GM12878 (cell line): ENCODE results near the gene TBC1D2B. TPM values are rescaled to one million over a fixed set of nuclear protein-coding genes. Genes with fewer than 3 reads are reported as not detected.

ENCODE experiments used
- BHLHE40 ChIP-seq, 2 experiments: fragments of 450-650 bp in 1 of 2; IDR thresholded peaks; 2 replicates each; pipeline ENCODE4 v1.6.1; 2011 to 2017; ENCODE audit warnings: low read depth in 2 of 2, borderline replicate concordance in 1 of 2, improper control_type of control experiment in 1 of 2, low read length in 1 of 2, mild to moderate bottlenecking in 1 of 2
- CBX3 ChIP-seq: fragments of 200-600 bp; sonication (generic); IDR thresholded peaks from 2 replicates; pipeline ENCODE4 v1.6.1; 2016; ENCODE audit warnings: low read depth, borderline replicate concordance
- CBX5 ChIP-seq: sonication (generic); IDR thresholded peaks from 2 replicates; pipeline ENCODE4 v1.6.1; 2016; ENCODE audit warnings: low read depth, moderate library complexity, mild to moderate bottlenecking, inconsistent platforms
- IRF4 ChIP-seq: IDR thresholded peaks from 2 replicates; pipeline ENCODE4 v1.6.1; 2011; ENCODE audit warnings: low read depth, low read length
- IRF5 ChIP-seq: fragments of 450-650 bp; IDR thresholded peaks from 2 replicates; pipeline ENCODE4 v1.6.1; 2017; ENCODE audit warnings: borderline replicate concordance
- LARP7 ChIP-seq: fragments of 450-650 bp; IDR thresholded peaks from 2 replicates; pipeline ENCODE4 v1.6.1; 2017; ENCODE audit warnings: mild to moderate bottlenecking
- MAX ChIP-seq: IDR thresholded peaks from 2 replicates; pipeline ENCODE4 v1.6.1; 2012; ENCODE audit warnings: low read depth, low read length, improper control_type of control experiment
- MXI1 ChIP-seq: fragments of 150-350 bp; IDR thresholded peaks from 2 replicates; pipeline ENCODE4 v1.6.1; 2011; ENCODE audit warnings: low read depth, mild to moderate bottlenecking, inconsistent platforms, low read length, improper control_type of control experiment
- MYB ChIP-seq: fragments of 150-350 bp; IDR thresholded peaks from 2 replicates; pipeline ENCODE4 v1.6.1; 2014; ENCODE audit warnings: mild to moderate bottlenecking, low read depth, low read length, borderline replicate concordance
- NFIC ChIP-seq: IDR thresholded peaks from 2 replicates; pipeline ENCODE4 v1.6.1; 2012; ENCODE audit warnings: low read depth, mild to moderate bottlenecking, inconsistent platforms, low read length, moderate library complexity
- NKRF ChIP-seq: fragments of 450-650 bp; conservative IDR thresholded peaks from 2 replicates; pipeline ENCODE4 v1.6.1; 2017; ENCODE audit warnings: mild to moderate bottlenecking, moderate library complexity
- NR2C1 ChIP-seq: fragments of 450-650 bp; IDR thresholded peaks from 2 replicates; pipeline ENCODE4 v1.6.1; 2017; ENCODE audit warnings: antibody characterized with exemption, mild to moderate bottlenecking, moderate library complexity
- NR2C2 ChIP-seq: IDR thresholded peaks from 2 replicates; pipeline ENCODE4 v1.6.1; 2011; ENCODE audit warnings: borderline replicate concordance, low read depth; ENCODE audit not compliant: control insufficient read depth, insufficient read length
- PAX5 ChIP-seq: IDR thresholded peaks from 2 replicates; pipeline ENCODE4 v1.6.1; 2011; ENCODE audit warnings: low read depth, low read length, borderline replicate concordance
- POLR2A ChIP-seq: IDR thresholded peaks from 2 replicates; pipeline ENCODE4 v1.6.1; 2011; ENCODE audit warnings: low read depth, mild to moderate bottlenecking, low read length
- RUNX3 ChIP-seq: IDR thresholded peaks from 2 replicates; pipeline ENCODE4 v1.6.1; 2012; ENCODE audit warnings: low read length, inconsistent platforms
- SMARCA5 ChIP-seq: fragments of 450-650 bp; IDR thresholded peaks from 2 replicates; pipeline ENCODE4 v1.6.1; 2017; ENCODE audit warnings: mild to moderate bottlenecking
- SREBF1 ChIP-seq: IDR thresholded peaks from 2 replicates; pipeline ENCODE4 v1.6.1; 2012; ENCODE audit warnings: mild to moderate bottlenecking, low read length
- STAT1 ChIP-seq: fragments of 450-650 bp; conservative IDR thresholded peaks from 2 replicates; pipeline ENCODE4 v1.6.1; 2014; ENCODE audit warnings: antibody characterized with exemption, mild to moderate bottlenecking
- TCF12 ChIP-seq: IDR thresholded peaks from 2 replicates; pipeline ENCODE4 v1.6.1; 2011; ENCODE audit warnings: low read depth, mild to moderate bottlenecking, low read length
- ZNF622 ChIP-seq: fragments of 450-650 bp; IDR thresholded peaks from 2 replicates; pipeline ENCODE4 v1.6.1; 2017; ENCODE audit warnings: mild to moderate bottlenecking, inconsistent platforms
- polyA plus RNA-seq, 11 experiments: library from polyadenylated mRNA; depleted of rRNA in 4 of 11; unstranded in 6 of 11; stranded (reverse) in 5 of 11; fragments of >200 nt; fragmentation: Nextera tagmentation in 4 of 11; fragmentation: Illumina TruSeq in 1 of 11; extraction: Ambion mirVana in 4 of 11; extraction: Trizol in 1 of 11; gene quantifications; 1 replicate in 1 of 11; 2 replicates in 10 of 11; pipeline versions ENCODE4 v1.2.1 to v1.2.3, GENCODE V29; 2011 to 2016; ENCODE audit warnings: inconsistent platforms in 2 of 11, missing spikeins in 2 of 11, low read depth in 1 of 11
- total RNA-seq, 4 experiments: library from RNA; depleted of rRNA in 3 of 4; stranded (reverse); fragments of >200 nt in 3 of 4; fragmentation: Illumina TruSeq in 1 of 4; extraction: Trizol in 1 of 4; gene quantifications; 2 replicates each; pipeline versions ENCODE4 v1.2.1 to v1.2.3, GENCODE V29; 2013 to 2021
- TF ChIP-seq, protein P1 (sequence below): fragments of 450-650 bp; formaldehyde crosslinking; IDR thresholded peaks from 2 replicates; pipeline ENCODE4 v1.5.0; 2022; ENCODE audit warnings: mild to moderate bottlenecking, missing genetic modification characterization

Gene TBC1D2B
- total and polyA plus RNA-seq, 10 of the 15 experiments (the other 5 are each of a cell fraction or from before 2014, with no cell fraction given): 1.3 to 53.4 (median 19.4) TPM

DNA sequence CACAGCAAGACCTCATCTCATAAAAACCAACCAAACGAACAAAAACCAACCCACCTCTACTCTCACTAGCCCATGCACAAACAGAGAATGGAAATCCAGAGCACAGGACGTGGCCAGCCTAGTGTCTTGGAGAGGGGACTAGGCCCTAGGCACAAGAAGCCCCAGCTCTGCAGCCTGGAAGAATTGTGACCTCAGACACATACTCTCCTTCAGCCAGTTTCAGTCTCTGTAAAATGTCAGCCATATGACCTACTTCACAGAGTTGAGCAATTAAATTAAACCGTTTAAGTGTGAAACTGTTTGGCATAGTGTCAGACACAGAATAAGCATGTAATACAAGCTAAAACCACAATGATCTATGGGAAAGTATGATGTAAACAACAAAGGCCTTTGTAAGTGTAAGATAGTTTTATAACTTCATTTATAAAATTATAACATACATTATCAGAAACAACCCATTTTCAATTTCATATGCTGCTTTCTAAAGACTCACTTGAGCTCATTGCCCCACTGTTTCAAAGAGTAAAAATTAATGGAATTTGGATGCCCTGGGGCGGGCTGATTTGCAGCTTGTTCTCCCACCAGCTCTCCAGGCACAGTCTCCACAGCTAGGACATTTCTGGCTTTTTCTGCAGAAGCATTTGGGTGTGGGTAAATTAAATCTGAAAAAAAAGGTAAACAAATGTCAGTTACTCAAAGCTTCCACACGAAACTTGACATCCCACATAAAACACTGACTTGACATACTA lies 32.9 kb downstream of the TBC1D2B start (continued):
- TF ChIP-seq NKRF (no peak), MYB (peak; percentile 76), RUNX3 (peak; percentile 60), BHLHE40 (IDR thresholded peaks at IDR 0.05; ENCODE audit: borderline replicate concordance in 1 of 2, low read depth in 2 of 2, low read length in 1 of 2) (peak in 1 of 2 experiments; percentile 40; a peak in 1 of 4 replicates), MXI1 (no peak), MAX (no peak), SMARCA5 (no peak), NR2C2 (no peak), SREBF1 (no peak), PAX5 (no peak), NR2C1 (no peak), TCF12 (no peak), IRF5 (no peak), LARP7 (no peak), POLR2A (no peak), CBX5 (no peak), STAT1 (no peak), ZNF622 (no peak), NFIC (no peak), CBX3 (no peak), IRF4 (no peak)
- TF ChIP-seq, protein P1, sequence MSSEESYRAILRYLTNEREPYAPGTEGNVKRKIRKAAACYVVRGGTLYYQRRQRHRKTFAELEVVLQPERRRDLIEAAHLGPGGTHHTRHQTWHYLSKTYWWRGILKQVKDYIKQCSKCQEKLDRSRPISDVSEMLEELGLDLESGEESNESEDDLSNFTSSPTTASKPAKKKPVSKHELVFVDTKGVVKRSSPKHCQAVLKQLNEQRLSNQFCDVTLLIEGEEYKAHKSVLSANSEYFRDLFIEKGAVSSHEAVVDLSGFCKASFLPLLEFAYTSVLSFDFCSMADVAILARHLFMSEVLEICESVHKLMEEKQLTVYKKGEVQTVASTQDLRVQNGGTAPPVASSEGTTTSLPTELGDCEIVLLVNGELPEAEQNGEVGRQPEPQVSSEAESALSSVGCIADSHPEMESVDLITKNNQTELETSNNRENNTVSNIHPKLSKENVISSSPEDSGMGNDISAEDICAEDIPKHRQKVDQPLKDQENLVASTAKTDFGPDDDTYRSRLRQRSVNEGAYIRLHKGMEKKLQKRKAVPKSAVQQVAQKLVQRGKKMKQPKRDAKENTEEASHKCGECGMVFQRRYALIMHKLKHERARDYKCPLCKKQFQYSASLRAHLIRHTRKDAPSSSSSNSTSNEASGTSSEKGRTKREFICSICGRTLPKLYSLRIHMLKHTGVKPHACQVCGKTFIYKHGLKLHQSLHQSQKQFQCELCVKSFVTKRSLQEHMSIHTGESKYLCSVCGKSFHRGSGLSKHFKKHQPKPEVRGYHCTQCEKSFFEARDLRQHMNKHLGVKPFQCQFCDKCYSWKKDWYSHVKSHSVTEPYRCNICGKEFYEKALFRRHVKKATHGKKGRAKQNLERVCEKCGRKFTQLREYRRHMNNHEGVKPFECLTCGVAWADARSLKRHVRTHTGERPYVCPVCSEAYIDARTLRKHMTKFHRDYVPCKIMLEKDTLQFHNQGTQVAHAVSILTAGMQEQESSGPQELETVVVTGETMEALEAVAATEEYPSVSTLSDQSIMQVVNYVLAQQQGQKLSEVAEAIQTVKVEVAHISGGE (CRISPR knock-in tag): no peak
